ENCODE data around the gene PLEKHA1.

GRCh38 chr10:122474131-122474818, 99.8 kb downstream of the PLEKHA1 start:
- TF ChIP-seq, protein P1, sequence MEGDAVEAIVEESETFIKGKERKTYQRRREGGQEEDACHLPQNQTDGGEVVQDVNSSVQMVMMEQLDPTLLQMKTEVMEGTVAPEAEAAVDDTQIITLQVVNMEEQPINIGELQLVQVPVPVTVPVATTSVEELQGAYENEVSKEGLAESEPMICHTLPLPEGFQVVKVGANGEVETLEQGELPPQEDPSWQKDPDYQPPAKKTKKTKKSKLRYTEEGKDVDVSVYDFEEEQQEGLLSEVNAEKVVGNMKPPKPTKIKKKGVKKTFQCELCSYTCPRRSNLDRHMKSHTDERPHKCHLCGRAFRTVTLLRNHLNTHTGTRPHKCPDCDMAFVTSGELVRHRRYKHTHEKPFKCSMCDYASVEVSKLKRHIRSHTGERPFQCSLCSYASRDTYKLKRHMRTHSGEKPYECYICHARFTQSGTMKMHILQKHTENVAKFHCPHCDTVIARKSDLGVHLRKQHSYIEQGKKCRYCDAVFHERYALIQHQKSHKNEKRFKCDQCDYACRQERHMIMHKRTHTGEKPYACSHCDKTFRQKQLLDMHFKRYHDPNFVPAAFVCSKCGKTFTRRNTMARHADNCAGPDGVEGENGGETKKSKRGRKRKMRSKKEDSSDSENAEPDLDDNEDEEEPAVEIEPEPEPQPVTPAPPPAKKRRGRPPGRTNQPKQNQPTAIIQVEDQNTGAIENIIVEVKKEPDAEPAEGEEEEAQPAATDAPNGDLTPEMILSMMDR (IDR thresholded peaks at IDR 0.05): no peak
- TF ChIP-seq EP300 (IDR thresholded peaks at IDR 0.05) (no peak), POLR2A (IDR thresholded peaks at IDR 0.05) (no peak)

All from tibial nerve (tissue), 4 donors.